ENCODE measurements around the gene IZUMO1.
"Not testable (repeated sequence)": the region's sequence is repeated elsewhere in the genome, so short reads cannot be mapped to it uniquely, and the experiment has no call there.

The IZUMO1 gene

GRCh38 chr19:48735031-48735615 is 11.6 kb downstream of the IZUMO1 start:
- DNase-seq, result no peak

DNA sequence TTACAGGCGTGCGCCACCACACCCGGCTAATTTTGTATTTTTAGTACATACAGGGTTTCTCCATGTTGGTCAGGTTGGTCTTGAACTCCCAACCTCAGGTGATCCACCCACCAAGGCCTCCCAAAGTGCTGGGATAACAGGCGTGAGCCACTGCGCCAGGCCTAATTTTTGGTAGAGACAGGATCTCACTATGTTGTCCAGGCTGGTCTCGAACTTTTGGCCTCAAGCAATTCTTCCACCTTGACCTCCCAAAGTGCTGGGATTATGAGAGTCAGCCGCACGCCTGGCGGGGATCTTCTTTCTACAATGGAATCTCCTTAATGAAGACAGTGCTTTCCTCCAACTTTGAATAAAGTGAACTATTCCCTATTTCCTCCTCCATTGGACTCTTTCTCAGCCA is 12.1 kb downstream of the IZUMO1 start:
- no peak for DNase-seq

DNA sequence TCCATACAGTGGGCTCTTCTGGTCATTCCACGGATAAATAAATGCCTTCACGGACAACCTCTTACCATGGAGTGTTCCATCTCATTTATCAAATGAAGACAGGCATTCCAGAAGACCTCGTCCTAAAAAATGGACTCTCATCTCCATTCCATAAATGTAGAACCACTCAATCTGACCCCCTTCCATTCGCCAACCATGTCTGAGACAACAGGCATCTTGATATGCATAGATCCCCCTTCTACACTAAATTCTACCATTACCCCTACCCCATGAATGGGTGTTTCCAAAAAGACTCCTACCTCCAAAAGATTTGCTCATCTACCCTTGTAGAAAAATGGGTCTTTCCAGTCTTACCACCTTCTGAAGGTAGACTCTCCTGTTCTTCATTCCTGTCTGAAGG is 15.3 kb downstream of the IZUMO1 start:
- no peak for DNase-seq

GRCh38 chr19:48728911-48729664 is 17.6 kb downstream of the IZUMO1 start:
- DNase-seq, result no peak

GRCh38 chr19:48726556-48726955 is 20.2 kb downstream of the IZUMO1 start:
- no peak for DNase-seq

GRCh38 chr19:48724796-48725753 is 21.6 kb downstream of the IZUMO1 start:
- no peak for DNase-seq

DNA sequence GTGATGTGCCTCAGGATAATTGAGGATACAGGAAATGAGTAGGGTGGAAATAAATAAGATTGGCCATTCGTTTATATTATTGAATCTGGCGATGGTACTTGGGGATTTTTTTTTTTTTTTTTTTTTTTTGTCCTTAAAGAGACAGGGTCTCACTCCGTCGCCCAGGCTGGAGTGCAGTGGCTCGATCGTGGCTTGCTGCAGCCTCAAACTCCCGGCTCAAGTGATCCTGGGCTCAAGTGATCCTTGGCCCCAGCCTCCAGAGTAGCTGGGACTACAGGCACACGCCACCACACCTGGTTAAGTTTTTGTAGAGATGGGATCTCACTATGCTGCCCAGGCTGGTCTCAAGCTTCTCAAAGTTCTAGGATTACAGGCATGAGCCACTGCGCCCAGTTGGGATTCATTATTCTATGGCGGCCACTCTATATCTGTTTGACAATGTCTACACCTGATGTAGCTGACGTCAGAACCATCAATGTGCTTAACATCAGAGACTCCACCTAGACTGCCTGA is 24.5 kb downstream of the IZUMO1 start:
- no peak for DNase-seq

DNA sequence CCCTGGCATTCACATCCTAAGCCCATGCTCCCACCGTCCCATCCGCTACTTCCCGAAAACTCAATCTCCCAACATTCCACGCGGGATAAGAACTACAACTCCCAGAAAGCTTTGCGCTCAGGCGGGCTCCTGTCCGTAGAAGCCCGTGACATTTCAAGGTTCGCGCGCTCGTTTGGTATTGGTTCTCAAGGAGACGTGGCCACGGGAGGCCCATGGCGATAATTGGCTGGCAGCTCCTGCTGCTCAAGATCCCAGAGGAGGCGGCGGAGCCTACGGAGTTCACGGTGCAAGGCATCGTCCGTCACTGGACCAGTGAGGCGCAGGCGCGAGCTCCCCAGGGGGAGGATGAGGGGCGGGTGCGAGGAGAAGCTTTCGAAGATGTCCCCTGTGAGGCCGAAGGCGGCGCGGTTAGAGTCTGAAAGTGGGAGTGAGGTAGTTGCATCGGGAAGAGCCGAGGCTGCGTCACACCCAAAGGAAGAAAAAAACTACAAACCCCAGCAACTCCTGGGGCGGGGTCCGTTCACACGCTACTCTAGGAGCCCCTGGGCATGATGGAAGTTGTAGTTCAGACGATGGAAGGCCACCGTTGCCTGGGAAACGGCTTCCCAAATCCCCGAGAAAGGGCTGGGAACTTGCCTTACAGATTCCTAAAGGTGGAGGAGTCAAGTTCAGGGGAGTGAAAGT is 26.0 kb downstream of the IZUMO1 start:
- peak; percentile 90 for DNase-seq

- no peak for DNase-seq
Observed at GRCh38 chr19:48720251-48720612, 26.5 kb downstream of the IZUMO1 start.

- DNase-seq, result no peak
Observed at GRCh38 chr19:48719263-48720171, 27.2 kb downstream of the IZUMO1 start, which contains the start of gene MAMSTR. Gene MAMSTR (minus strand): TSS chr19:48719725. CDS start chr19:48719031, 694 bp downstream.

- no peak for DNase-seq
Observed at GRCh38 chr19:48718711-48719231, 27.9 kb downstream of the IZUMO1 start.

DNA sequence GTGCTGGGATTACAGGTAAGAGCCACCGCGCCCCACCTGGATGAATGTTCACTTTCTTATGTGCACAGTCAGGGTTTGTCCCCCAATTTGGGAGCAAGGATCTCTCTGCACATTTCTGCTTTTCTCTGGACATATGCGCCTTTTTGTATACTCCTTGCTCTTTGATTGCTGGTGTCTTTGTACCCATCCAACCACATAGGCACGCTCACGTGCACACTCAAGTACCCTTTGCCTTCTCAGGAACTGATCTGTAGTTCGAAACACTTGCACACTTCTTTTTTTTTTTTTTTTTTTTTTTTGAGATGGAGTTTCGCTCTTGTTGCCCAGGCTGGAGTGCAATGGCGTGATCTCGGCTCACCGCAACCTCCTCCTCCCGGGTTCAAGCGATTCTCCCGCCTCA is 28.6 kb downstream of the IZUMO1 start:
- DNase-seq, result not testable (repeated sequence)

DNA sequence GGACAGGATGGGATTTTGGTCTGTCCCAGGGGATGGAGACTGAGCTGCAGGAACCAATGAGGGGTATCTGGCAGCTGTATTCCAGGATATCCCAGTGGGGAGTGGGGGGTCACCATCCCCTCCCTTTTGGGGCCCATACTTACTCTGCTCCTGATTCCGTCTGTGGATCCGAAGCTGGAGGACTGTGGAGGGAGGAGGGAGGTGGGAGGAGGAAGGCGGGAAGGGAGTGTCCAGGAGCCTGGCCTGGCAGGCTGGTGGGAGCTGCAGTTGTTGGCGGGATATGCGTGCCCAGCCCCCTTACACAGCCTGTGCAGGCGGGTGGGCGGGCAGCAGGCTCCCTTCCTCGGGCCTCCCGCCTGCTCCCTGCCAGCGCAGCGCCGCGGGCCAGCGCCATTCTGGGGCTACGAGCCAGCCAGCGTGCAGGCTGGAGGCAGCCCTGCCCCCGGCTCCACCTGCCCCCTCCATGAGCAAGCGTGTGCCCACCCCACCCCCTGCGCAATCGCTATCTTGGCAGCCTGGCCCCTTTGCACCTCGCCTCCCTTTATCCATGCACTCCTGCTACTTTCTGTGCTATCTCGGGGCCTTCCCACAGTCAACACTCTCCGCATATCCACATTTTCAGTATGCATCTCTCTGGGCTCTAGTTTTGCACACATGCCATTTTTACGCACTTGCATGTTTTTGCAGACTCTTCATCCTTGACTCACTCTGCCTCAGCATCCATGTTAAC is 30.0 kb downstream of the IZUMO1 start:
- DNase-seq, result no peak

- DNase-seq, result no peak
Observed at GRCh38 chr19:48715681-48716171, 31.0 kb downstream of the IZUMO1 start.

- DNase-seq, result no peak
Observed at GRCh38 chr19:48714759-48715675, 31.7 kb downstream of the IZUMO1 start.

- DNase-seq, result peak; percentile 96
Observed at GRCh38 chr19:48713864-48714755, 32.6 kb downstream of the IZUMO1 start.

GRCh38 chr19:48713041-48713863 is 33.5 kb downstream of the IZUMO1 start:
- DNase-seq, result no peak
